Measurements from ENCODE around the gene EVPL. TPM values are rescaled to one million over a fixed set of nuclear protein-coding genes. Genes with fewer than 3 reads are reported as not detected.

The EVPL gene
- total RNA-seq, 4 donors from 2014 or later, result 0.02 to 0.07 TPM; not detected in 2

DNA sequence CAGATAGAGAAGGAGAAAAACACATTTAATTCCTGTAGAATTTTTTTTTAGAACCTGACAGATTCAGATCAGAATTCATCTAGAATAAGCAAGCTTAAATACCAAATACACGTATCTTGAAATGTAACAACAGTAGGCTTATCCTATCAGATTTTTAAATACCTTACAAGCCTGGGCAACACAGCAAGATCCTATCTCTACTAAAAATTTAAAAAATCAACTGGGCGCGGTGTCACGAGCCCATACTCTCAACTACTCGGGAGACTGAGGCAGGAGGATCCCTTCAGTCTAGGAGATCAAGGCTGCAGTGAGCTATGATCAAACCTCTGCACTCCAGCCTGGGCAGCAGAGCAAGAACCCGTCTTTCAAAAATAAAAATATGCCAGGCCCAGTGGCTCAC, 61.6 kb downstream of the EVPL start:
- in situ Hi-C loops (cut with MboI; ENCODE audit: low sequenced_read_pairs in 4 of 4) (no loop called here), intact Hi-C loops (cut with DNase I; ENCODE audit: low total_unique reads) (no loop called here)
- Histone ChIP-seq H3K27ac (no peak overlapping the region), H3K4me1 (no peaks in the 10 kb centered on the region), H3K36me3 (peaks cover 0 to 17% of the 10 kb centered on the region in 2 donors), H3K27me3 (no peaks in the 10 kb centered on the region), H3K9me3 (no peaks in the 10 kb centered on the region), H3K4me3 (no peak overlapping the region)
- DNase-seq, result no peak
- ATAC-seq, result no peak
- TF ChIP-seq POLR2A (IDR thresholded peaks at IDR 0.05) (no peak), CTCF (IDR thresholded peaks at IDR 0.05 in 4 of 5, conservative IDR thresholded peaks at IDR 0.05 in 1 of 5) (no peak)

- intact Hi-C loops (cut with DNase I; ENCODE audit: low total_unique reads), result no loop called here
- DNase-seq (no peak), ATAC-seq (no peak)
- H3K9me3 ChIP-seq, result no peaks in the 10 kb centered on the region
- H3K27me3 ChIP-seq, result no peaks in the 10 kb centered on the region
- H3K36me3 ChIP-seq, result peaks cover 0 to 31% of the 10 kb centered on the region in 2 donors
- no peak overlapping the region for H3K27ac ChIP-seq
- in situ Hi-C loops (cut with MboI; ENCODE audit: low sequenced_read_pairs in 4 of 4), result no loop called here
- TF ChIP-seq CTCF (IDR thresholded peaks at IDR 0.05 in 4 of 5, conservative IDR thresholded peaks at IDR 0.05 in 1 of 5) (no peak), POLR2A (IDR thresholded peaks at IDR 0.05) (no peak)
- no peak overlapping the region for H3K4me3 ChIP-seq
- no peaks in the 10 kb centered on the region for H3K4me1 ChIP-seq
Observed at GRCh38 chr17:75959839-75960511, 67.1 kb downstream of the EVPL start.

DNA sequence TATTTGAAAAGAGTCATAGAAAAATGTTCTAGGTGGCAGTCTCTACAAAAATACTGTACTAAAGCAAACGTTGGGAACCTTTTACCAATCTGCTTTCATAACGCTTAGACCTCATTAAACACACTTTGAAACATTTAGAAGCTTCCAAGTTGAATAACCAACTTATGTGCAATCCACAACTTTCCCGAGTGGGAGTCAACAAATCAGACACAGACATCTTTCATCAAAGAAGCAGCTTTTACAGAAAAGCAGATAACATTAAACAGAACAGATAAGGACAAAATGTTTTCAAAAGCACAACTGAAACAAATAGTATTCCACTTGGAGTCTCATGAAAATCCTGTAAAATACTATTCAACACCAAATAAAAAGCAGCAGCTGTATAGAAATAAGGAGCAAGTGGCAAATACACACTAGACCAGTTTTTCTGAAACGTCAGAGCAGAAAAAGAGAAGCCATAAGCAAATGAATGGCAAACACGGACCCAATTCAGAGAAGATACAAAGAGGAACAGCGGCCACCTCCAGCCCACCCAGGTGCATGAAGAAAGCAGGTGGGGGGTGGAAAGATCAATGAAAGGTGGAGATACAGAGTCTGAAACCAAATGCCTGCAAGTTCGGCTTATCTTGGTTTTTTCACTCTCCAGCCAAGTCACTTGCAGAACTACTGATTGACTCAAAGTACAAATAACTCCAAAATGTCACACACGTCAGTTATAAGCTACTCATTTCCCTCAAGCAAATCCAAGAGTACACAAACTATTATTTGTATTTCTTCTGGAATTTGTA, 67.9 kb downstream of the EVPL start:
- DNase-seq (no peak), ATAC-seq (no peak)
- no peak overlapping the region for H3K27ac ChIP-seq

More for the DNA sequence above, 67.9 kb downstream of the EVPL start:
- Histone ChIP-seq H3K27me3 (no peaks in the 10 kb centered on the region), H3K4me1 (no peaks in the 10 kb centered on the region), H3K36me3 (peaks cover 0 to 31% of the 10 kb centered on the region in 2 donors), H3K4me3 (no peak overlapping the region), H3K9me3 (no peaks in the 10 kb centered on the region)
- in situ Hi-C loops (cut with MboI; ENCODE audit: low sequenced_read_pairs in 4 of 4) (no loop called here), intact Hi-C loops (cut with DNase I; ENCODE audit: low total_unique reads) (no loop called here)
- TF ChIP-seq POLR2A (IDR thresholded peaks at IDR 0.05) (no peak), CTCF (IDR thresholded peaks at IDR 0.05 in 4 of 5, conservative IDR thresholded peaks at IDR 0.05 in 1 of 5) (no peak)

Other genes with a start within 250 kb of the EVPL start
- gene UNK, start 242.5 kb downstream of the EVPL start, total RNA-seq, result 10 to 100 TPM; 10.4 to 19.2 (median 13.1) TPM
- 1 to 10 TPM; 1.3 to 9.4 (median 4.6) TPM for gene UNC13D, start 182.9 kb downstream of the EVPL start, total RNA-seq
- 100 to 1,000 TPM; 129 to 259 (median 148) TPM for gene WBP2, start 172.0 kb downstream of the EVPL start, total RNA-seq
- 10 to 100 TPM in 3 of 4 donors, 1 to 10 TPM in 1; 9.5 to 18.4 (median 15.5) TPM for gene TRIM47, start 148.7 kb downstream of the EVPL start, total RNA-seq
- 10 to 100 TPM; 16.5 to 26.1 (median 22.3) TPM for gene TRIM65, start 130.4 kb downstream of the EVPL start, total RNA-seq
- gene MRPL38, start 122.4 kb downstream of the EVPL start, total RNA-seq, result 10 to 100 TPM; 29.9 to 86.7 (median 53.1) TPM
- gene FBF1, start 86.3 kb downstream of the EVPL start, total RNA-seq, result 1 to 10 TPM; 2.5 to 6.4 (median 5.8) TPM
- 10 to 100 TPM; 64.8 to 96.6 (median 80.7) TPM for gene ACOX1, start 48.1 kb downstream of the EVPL start, total RNA-seq
- 1 to 10 TPM; 4.2 to 9.2 (median 6.8) TPM for gene TEN1, start 48.1 kb downstream of the EVPL start, total RNA-seq
- gene CDK3, start 26.5 kb downstream of the EVPL start, total RNA-seq, result 1 to 10 TPM in 2 of 4 donors, under 1 TPM in 2; 0.33 to 1.8 (median 1.1) TPM
- 10 to 100 TPM; 33.0 to 76.7 (median 66.7) TPM for gene SRP68, start 45.2 kb upstream of the EVPL start, total RNA-seq
- under 1 TPM in 1 of 4 donors, not detected in 3; 0.18 TPM for gene GALR2, start 47.5 kb upstream of the EVPL start, total RNA-seq
- not detected for gene ZACN, start 51.9 kb upstream of the EVPL start, total RNA-seq
- gene EXOC7, start 76.5 kb upstream of the EVPL start, total RNA-seq, result 10 to 100 TPM; 49.5 to 70.7 (median 53.9) TPM
- gene FOXJ1, start 113.9 kb upstream of the EVPL start, total RNA-seq, result under 1 TPM in 2 of 4 donors, not detected in 2; 0.16 to 0.62 TPM
- gene RNF157, start 213.2 kb upstream of the EVPL start, total RNA-seq, result 100 to 1,000 TPM in 1 of 4 donors, 10 to 100 TPM in 3; 50.5 to 142 (median 85.3) TPM
- gene UBALD2, start 238.0 kb upstream of the EVPL start, total RNA-seq, result 100 to 1,000 TPM in 1 of 4 donors, 10 to 100 TPM in 3; 28.9 to 151 (median 52.2) TPM